Activated T-helper 17 cell treated with anti-CD3 and anti-CD28 coated beads, Interleukin-2, amount 50 U/mL, for 72 hours (primary cell): ENCODE data around the gene SMIM8. TPM values are rescaled to one million over a fixed set of nuclear protein-coding genes. Genes with fewer than 3 reads are reported as not detected.
A peak's percentile ranks its signal among the peaks of the same experiment; 100 is the strongest.
"Not testable (repeated sequence)": the region's sequence is repeated elsewhere in the genome, so short reads cannot be mapped to it uniquely, and the experiment has no call there.

Source experiments
- ATAC-seq: fragments of 150-1000 bp; cut with Tn5 transposase; replicated peaks from 2 replicates; pipeline ENCODE4 v1.10.0; 2021; ENCODE audit warnings: mild to moderate bottlenecking, moderate library complexity
- H3K27ac Mint-ChIP-seq: one replicate; pipeline ENCODE4 v1.8.0; 2022; ENCODE audit warnings: mixed read lengths
- H3K27me3 Mint-ChIP-seq: one replicate; pipeline ENCODE4 v1.8.0; 2022; ENCODE audit warnings: mixed read lengths
- H3K36me3 Mint-ChIP-seq: one replicate; pipeline ENCODE4 v1.8.0; 2022; ENCODE audit warnings: low read depth, mild to moderate bottlenecking, mixed read lengths
- H3K4me1 Mint-ChIP-seq: one replicate; pipeline ENCODE4 v1.8.0; 2022; ENCODE audit warnings: mixed read lengths
- H3K4me3 Mint-ChIP-seq: one replicate; pipeline ENCODE4 v1.8.0; 2022; ENCODE audit warnings: mild to moderate bottlenecking, mixed read lengths
- H3K9me3 Mint-ChIP-seq: one replicate; pipeline ENCODE4 v1.8.0; 2022; ENCODE audit warnings: mixed read lengths
- total RNA-seq, 2 donors: library from RNA; stranded (reverse); gene quantifications; one replicate each; pipeline ENCODE4 v1.2.3, GENCODE V29; 2022

Gene SMIM8
- total RNA-seq: 1 to 10 TPM; 5.0 to 6.2 TPM

- H3K9me3 Mint-ChIP-seq: peaks cover 5% of the 10 kb centered on the region
- H3K4me1 Mint-ChIP-seq: peaks cover 5% of the 10 kb centered on the region
- H3K27me3 Mint-ChIP-seq: no peaks in the 10 kb centered on the region
- peak within 1 kb of the TSS; percentile 96 for H3K4me3 Mint-ChIP-seq
- H3K27ac Mint-ChIP-seq: peak within 1 kb of the TSS; percentile 94
- peak; percentile 99 for ATAC-seq
- H3K36me3 Mint-ChIP-seq: no peaks in the 10 kb centered on the region
Measured at GRCh38 chr6:87322304-87323212, at the start of gene SMIM8. TSS of gene SMIM8 (plus strand) at chr6:87322588. CDS start at chr6:87337032, 14,444 bp downstream.

- no peaks in the 10 kb centered on the region for H3K9me3 Mint-ChIP-seq
- H3K27ac Mint-ChIP-seq: no peak overlapping the region
- no peaks in the 10 kb centered on the region for H3K27me3 Mint-ChIP-seq
- peaks cover 13% of the 10 kb centered on the region for H3K4me1 Mint-ChIP-seq
- no peaks in the 10 kb centered on the region for H3K36me3 Mint-ChIP-seq
- H3K4me3 Mint-ChIP-seq: no peak overlapping the region
- no peak for ATAC-seq
Measured at GRCh38 chr6:87274660-87275274, 47.6 kb upstream of the SMIM8 start.

GRCh38 chr6:87276624-87277023, 45.8 kb upstream of the SMIM8 start:
- no peak for ATAC-seq
- no peaks in the 10 kb centered on the region for H3K27me3 Mint-ChIP-seq
- no peak overlapping the region for H3K27ac Mint-ChIP-seq
- H3K4me3 Mint-ChIP-seq: no peak overlapping the region
- H3K9me3 Mint-ChIP-seq: no peaks in the 10 kb centered on the region
- no peaks in the 10 kb centered on the region for H3K36me3 Mint-ChIP-seq
- peaks cover 13% of the 10 kb centered on the region for H3K4me1 Mint-ChIP-seq

GRCh38 chr6:87277123-87277522, 45.3 kb upstream of the SMIM8 start:
- no peaks in the 10 kb centered on the region for H3K36me3 Mint-ChIP-seq
- H3K27me3 Mint-ChIP-seq: no peaks in the 10 kb centered on the region
- H3K4me3 Mint-ChIP-seq: no peak overlapping the region
- peaks cover 13% of the 10 kb centered on the region for H3K4me1 Mint-ChIP-seq
- no peak overlapping the region for H3K27ac Mint-ChIP-seq
- H3K9me3 Mint-ChIP-seq: no peaks in the 10 kb centered on the region
- peak; percentile 21 for ATAC-seq

- H3K27ac Mint-ChIP-seq: peak overlapping the region; percentile 60
- peak; percentile 28 for ATAC-seq
- no peaks in the 10 kb centered on the region for H3K9me3 Mint-ChIP-seq
- H3K4me1 Mint-ChIP-seq: peaks cover 8% of the 10 kb centered on the region
- peak overlapping the region; percentile 6 for H3K4me3 Mint-ChIP-seq
- H3K36me3 Mint-ChIP-seq: no peaks in the 10 kb centered on the region
- H3K27me3 Mint-ChIP-seq: no peaks in the 10 kb centered on the region
Measured at GRCh38 chr6:87279196-87279595, 43.2 kb upstream of the SMIM8 start.

- no peaks in the 10 kb centered on the region for H3K27me3 Mint-ChIP-seq
- no peak for ATAC-seq
- no peak overlapping the region for H3K27ac Mint-ChIP-seq
Measured at GRCh38 chr6:87281426-87281825, 41.0 kb upstream of the SMIM8 start.

GRCh38 chr6:87282743-87283142, 39.6 kb upstream of the SMIM8 start:
- H3K36me3 Mint-ChIP-seq: no peaks in the 10 kb centered on the region
- peaks cover 8% of the 10 kb centered on the region for H3K4me1 Mint-ChIP-seq
- H3K9me3 Mint-ChIP-seq: peaks cover 6% of the 10 kb centered on the region
- no peak overlapping the region for H3K27ac Mint-ChIP-seq
- ATAC-seq: no peak
- no peaks in the 10 kb centered on the region for H3K27me3 Mint-ChIP-seq
- H3K4me3 Mint-ChIP-seq: no peak overlapping the region

More at GRCh38 chr6:87281426-87281825, 41.0 kb upstream of the SMIM8 start:
- Mint-ChIP-seq H3K36me3 (no peaks in the 10 kb centered on the region), H3K9me3 (peaks cover 6% of the 10 kb centered on the region), H3K4me1 (peaks cover 8% of the 10 kb centered on the region), H3K4me3 (no peak overlapping the region)

GRCh38 chr6:87283461-87283860, 38.9 kb upstream of the SMIM8 start:
- no peaks in the 10 kb centered on the region for H3K27me3 Mint-ChIP-seq
- ATAC-seq: no peak
- no peak overlapping the region for H3K27ac Mint-ChIP-seq
- no peaks in the 10 kb centered on the region for H3K36me3 Mint-ChIP-seq
- no peak overlapping the region for H3K4me3 Mint-ChIP-seq
- H3K4me1 Mint-ChIP-seq: peaks cover 8% of the 10 kb centered on the region
- H3K9me3 Mint-ChIP-seq: peaks cover 6% of the 10 kb centered on the region

GRCh38 chr6:87287251-87287650, 35.1 kb upstream of the SMIM8 start:
- no peak for ATAC-seq
- no peak overlapping the region for H3K4me3 Mint-ChIP-seq
- H3K27me3 Mint-ChIP-seq: peaks cover 3% of the 10 kb centered on the region

GRCh38 chr6:87289571-87289970, 32.8 kb upstream of the SMIM8 start:
- Mint-ChIP-seq H3K4me1 (no peaks in the 10 kb centered on the region), H3K4me3 (no peak overlapping the region)
- no peak for ATAC-seq

More at GRCh38 chr6:87287251-87287650, 35.1 kb upstream of the SMIM8 start:
- Mint-ChIP-seq H3K9me3 (peaks cover 6% of the 10 kb centered on the region), H3K27ac (no peak overlapping the region), H3K36me3 (no peaks in the 10 kb centered on the region), H3K4me1 (no peaks in the 10 kb centered on the region)

GRCh38 chr6:87291883-87292282, 30.5 kb upstream of the SMIM8 start:
- no peak overlapping the region for H3K4me3 Mint-ChIP-seq

More at GRCh38 chr6:87289571-87289970, 32.8 kb upstream of the SMIM8 start:
- peaks cover 6% of the 10 kb centered on the region for H3K9me3 Mint-ChIP-seq
- peaks cover 7% of the 10 kb centered on the region for H3K27me3 Mint-ChIP-seq
- H3K27ac Mint-ChIP-seq: no peak overlapping the region
- H3K36me3 Mint-ChIP-seq: no peaks in the 10 kb centered on the region

GRCh38 chr6:87293526-87293925, 28.9 kb upstream of the SMIM8 start:
- Mint-ChIP-seq H3K9me3 (no peaks in the 10 kb centered on the region), H3K27me3 (peaks cover 26% of the 10 kb centered on the region), H3K4me1 (no peaks in the 10 kb centered on the region), H3K4me3 (no peak overlapping the region), H3K36me3 (no peaks in the 10 kb centered on the region), H3K27ac (no peak overlapping the region)
- no peak for ATAC-seq

More at GRCh38 chr6:87291883-87292282, 30.5 kb upstream of the SMIM8 start:
- no peak overlapping the region for H3K27ac Mint-ChIP-seq
- no peak for ATAC-seq
- H3K36me3 Mint-ChIP-seq: no peaks in the 10 kb centered on the region
- no peaks in the 10 kb centered on the region for H3K4me1 Mint-ChIP-seq
- peaks cover 16% of the 10 kb centered on the region for H3K27me3 Mint-ChIP-seq
- H3K9me3 Mint-ChIP-seq: no peaks in the 10 kb centered on the region

GRCh38 chr6:87297119-87297518, 25.3 kb upstream of the SMIM8 start:
- Mint-ChIP-seq H3K4me1 (no peaks in the 10 kb centered on the region), H3K27ac (no peak overlapping the region), H3K4me3 (no peak overlapping the region), H3K9me3 (no peaks in the 10 kb centered on the region), H3K27me3 (peaks cover 41% of the 10 kb centered on the region), H3K36me3 (no peaks in the 10 kb centered on the region)
- ATAC-seq: no peak

GRCh38 chr6:87301277-87301676, 21.1 kb upstream of the SMIM8 start:
- H3K27me3 Mint-ChIP-seq: peaks cover 37% of the 10 kb centered on the region
- not testable (repeated sequence) for H3K36me3 Mint-ChIP-seq, H3K9me3 Mint-ChIP-seq, H3K27ac Mint-ChIP-seq, ATAC-seq, H3K4me1 Mint-ChIP-seq, H3K4me3 Mint-ChIP-seq

GRCh38 chr6:87308970-87309369, 13.4 kb upstream of the SMIM8 start:
- Mint-ChIP-seq H3K4me1 (no peaks in the 10 kb centered on the region), H3K4me3 (no peak overlapping the region), H3K36me3 (no peaks in the 10 kb centered on the region), H3K27me3 (peaks cover 9% of the 10 kb centered on the region), H3K9me3 (peaks cover 1% of the 10 kb centered on the region), H3K27ac (no peak overlapping the region)
- no peak for ATAC-seq
